H7 (cell line): ENCODE measurements around the gene TVP23C. TPM values are rescaled to one million over a fixed set of nuclear protein-coding genes. Genes with fewer than 3 reads are reported as not detected.
"Not testable (repeated sequence)": the region's sequence is repeated elsewhere in the genome, so short reads cannot be mapped to it uniquely, and the experiment has no call there.

Source experiments
- DNase-seq: peaks from one replicate; pipeline ENCODE4 v3.0.0; 2012
- H3K27me3 ChIP-seq: 2 replicates; pipeline ENCODE4 v1.6.0; 2011; ENCODE audit warnings: mild to moderate bottlenecking, low read length; ENCODE audit not compliant: control insufficient read depth, insufficient read depth
- H3K36me3 ChIP-seq: replicated peaks from 2 replicates; pipeline ENCODE4 v1.5.1; 2011; ENCODE audit warnings: low read length; ENCODE audit not compliant: control insufficient read depth, insufficient read depth
- H3K4me3 ChIP-seq: 2 replicates; pipeline ENCODE4 v1.5.1; 2011; ENCODE audit warnings: low read depth, mild to moderate bottlenecking, control low read depth, low read length, moderate library complexity; ENCODE audit not compliant: insufficient read depth
- total RNA-seq: library from RNA; depleted of rRNA; stranded (reverse); fragments of >200 nt; shearing (Covaris generic); gene quantifications from 2 replicates; pipeline ENCODE4 v1.2.3, GENCODE V29; 2014

The TVP23C gene
- total RNA-seq, 1 experiment from 2014 or later: 7.1 TPM

GRCh38 chr17:15557334-15557832 is 5.9 kb downstream of the TVP23C start:
- H3K36me3 ChIP-seq, H3K27me3 ChIP-seq, DNase-seq, H3K4me3 ChIP-seq: not testable (repeated sequence)

- H3K27me3 ChIP-seq, H3K36me3 ChIP-seq, H3K4me3 ChIP-seq, DNase-seq: not testable (repeated sequence)
These were observed 10.4 kb downstream of the TVP23C start for GRCh38 chr17:15552932-15553331.

- not testable (repeated sequence) for DNase-seq, H3K36me3 ChIP-seq, H3K4me3 ChIP-seq, H3K27me3 ChIP-seq
These were observed 13.7 kb downstream of the TVP23C start for GRCh38 chr17:15549552-15549951.

- H3K4me3 ChIP-seq, H3K36me3 ChIP-seq, DNase-seq, H3K27me3 ChIP-seq: not testable (repeated sequence)
These were observed 16.7 kb downstream of the TVP23C start for GRCh38 chr17:15546604-15547003.

- H3K27me3 ChIP-seq, DNase-seq, H3K4me3 ChIP-seq, H3K36me3 ChIP-seq: not testable (repeated sequence)
These were observed 22.7 kb downstream of the TVP23C start for GRCh38 chr17:15540371-15541219.

GRCh38 chr17:15533122-15533521 is 30.2 kb downstream of the TVP23C start:
- not testable (repeated sequence) for H3K27me3 ChIP-seq, DNase-seq, H3K4me3 ChIP-seq, H3K36me3 ChIP-seq

- H3K27me3 ChIP-seq, DNase-seq, H3K36me3 ChIP-seq, H3K4me3 ChIP-seq: not testable (repeated sequence)
These were observed 36.7 kb downstream of the TVP23C start for GRCh38 chr17:15526292-15527218.

- DNase-seq, H3K36me3 ChIP-seq, H3K4me3 ChIP-seq, H3K27me3 ChIP-seq: not testable (repeated sequence)
These were observed 38.0 kb downstream of the TVP23C start for GRCh38 chr17:15524990-15525985.

GRCh38 chr17:15516150-15516549 is 47.1 kb downstream of the TVP23C start:
- Histone ChIP-seq H3K4me3 (no peak overlapping the region), H3K27me3 (no peaks in the 10 kb centered on the region), H3K36me3 (peaks cover 5% of the 10 kb centered on the region)
- no peak for DNase-seq

- H3K27me3 ChIP-seq: no peaks in the 10 kb centered on the region
- DNase-seq: no peak
- no peak overlapping the region for H3K4me3 ChIP-seq
- peaks cover 5% of the 10 kb centered on the region for H3K36me3 ChIP-seq
These were observed 48.8 kb downstream of the TVP23C start for GRCh38 chr17:15514469-15514868.

GRCh38 chr17:15513856-15514459 is 49.3 kb downstream of the TVP23C start:
- H3K36me3 ChIP-seq: peaks cover 5% of the 10 kb centered on the region
- H3K4me3 ChIP-seq: no peak overlapping the region
- no peak for DNase-seq
- no peaks in the 10 kb centered on the region for H3K27me3 ChIP-seq

- DNase-seq: no peak
- Histone ChIP-seq H3K4me3 (no peak overlapping the region), H3K27me3 (no peaks in the 10 kb centered on the region), H3K36me3 (peaks cover 5% of the 10 kb centered on the region)
These were observed 50.1 kb downstream of the TVP23C start for GRCh38 chr17:15513058-15513791.

- DNase-seq: no peak
- Histone ChIP-seq H3K4me3 (no peak overlapping the region), H3K36me3 (peaks cover 5% of the 10 kb centered on the region), H3K27me3 (no peaks in the 10 kb centered on the region)
These were observed 51.1 kb downstream of the TVP23C start for GRCh38 chr17:15512071-15512709.
